Measurements from ENCODE around the gene PTPRT.
A peak's percentile ranks its signal among the peaks of the same experiment; 100 is the strongest.

The PTPRT gene

GRCh38 chr20:42549496-42549895 lies 640.2 kb downstream of the PTPRT start:
- DNase-seq (ENCODE audit: low spot score): no peak

- peak; percentile 1 for DNase-seq (ENCODE audit: low spot score)
Observed at GRCh38 chr20:42544926-42545325, 644.8 kb downstream of the PTPRT start.

GRCh38 chr20:42532831-42533230 lies 656.9 kb downstream of the PTPRT start:
- DNase-seq (ENCODE audit: low spot score): no peak

- DNase-seq (ENCODE audit: low spot score): no peak
Observed at GRCh38 chr20:42531508-42531961, 658.2 kb downstream of the PTPRT start.

- DNase-seq (ENCODE audit: low spot score): peak; percentile 4
Observed at GRCh38 chr20:42530855-42531448, 658.8 kb downstream of the PTPRT start.

GRCh38 chr20:42530191-42530590 lies 659.5 kb downstream of the PTPRT start:
- DNase-seq (ENCODE audit: low spot score): no peak

GRCh38 chr20:42524058-42524457 lies 665.6 kb downstream of the PTPRT start:
- DNase-seq (ENCODE audit: low spot score): no peak

- DNase-seq (ENCODE audit: low spot score): no peak
Observed at GRCh38 chr20:42516692-42517091, 673.0 kb downstream of the PTPRT start.

- no peak for DNase-seq (ENCODE audit: low spot score)
Observed at GRCh38 chr20:42510686-42511085, 679.0 kb downstream of the PTPRT start.

GRCh38 chr20:42507874-42508273 lies 681.8 kb downstream of the PTPRT start:
- DNase-seq (ENCODE audit: low spot score): no peak

- no peak for DNase-seq (ENCODE audit: low spot score)
Observed at GRCh38 chr20:42506397-42506796, 683.3 kb downstream of the PTPRT start.

- no peak for DNase-seq (ENCODE audit: low spot score)
Observed at GRCh38 chr20:42502591-42502990, 687.1 kb downstream of the PTPRT start.

- DNase-seq (ENCODE audit: low spot score): no peak
Observed at GRCh38 chr20:42496595-42496994, 693.1 kb downstream of the PTPRT start.

GRCh38 chr20:42494290-42494689 lies 695.4 kb downstream of the PTPRT start:
- DNase-seq (ENCODE audit: low spot score): no peak

GRCh38 chr20:42493001-42493400 lies 696.7 kb downstream of the PTPRT start:
- no peak for DNase-seq (ENCODE audit: low spot score)

GRCh38 chr20:42492290-42492689 lies 697.4 kb downstream of the PTPRT start:
- no peak for DNase-seq (ENCODE audit: low spot score)

GRCh38 chr20:42485556-42485955 lies 704.1 kb downstream of the PTPRT start:
- no peak for DNase-seq (ENCODE audit: low spot score)

- DNase-seq (ENCODE audit: low spot score): no peak
Observed at GRCh38 chr20:42484790-42485375, 704.8 kb downstream of the PTPRT start.

GRCh38 chr20:42484335-42484734 lies 705.4 kb downstream of the PTPRT start:
- DNase-seq (ENCODE audit: low spot score): no peak

GRCh38 chr20:42483730-42484303 lies 705.9 kb downstream of the PTPRT start:
- DNase-seq (ENCODE audit: low spot score): peak; percentile 2

- no peak for DNase-seq (ENCODE audit: low spot score)
Observed at GRCh38 chr20:42482808-42483207, 706.9 kb downstream of the PTPRT start.

GRCh38 chr20:42475773-42476172 lies 713.9 kb downstream of the PTPRT start:
- no peak for DNase-seq (ENCODE audit: low spot score)

- no peak for DNase-seq (ENCODE audit: low spot score)
Observed at GRCh38 chr20:42474646-42475045, 715.1 kb downstream of the PTPRT start.

GRCh38 chr20:42472198-42472597 lies 717.5 kb downstream of the PTPRT start:
- no peak for DNase-seq (ENCODE audit: low spot score)

Data from cerebellar cortex (tissue), 1 donor.